ENCODE data around the gene B4GALNT4. TPM values are rescaled to one million over a fixed set of nuclear protein-coding genes. Genes with fewer than 3 reads are reported as not detected.

B4GALNT4 gene
- total and polyA plus RNA-seq, 4 donors = 0.15 to 0.42 (median 0.42) TPM; not detected in 1

DNA sequence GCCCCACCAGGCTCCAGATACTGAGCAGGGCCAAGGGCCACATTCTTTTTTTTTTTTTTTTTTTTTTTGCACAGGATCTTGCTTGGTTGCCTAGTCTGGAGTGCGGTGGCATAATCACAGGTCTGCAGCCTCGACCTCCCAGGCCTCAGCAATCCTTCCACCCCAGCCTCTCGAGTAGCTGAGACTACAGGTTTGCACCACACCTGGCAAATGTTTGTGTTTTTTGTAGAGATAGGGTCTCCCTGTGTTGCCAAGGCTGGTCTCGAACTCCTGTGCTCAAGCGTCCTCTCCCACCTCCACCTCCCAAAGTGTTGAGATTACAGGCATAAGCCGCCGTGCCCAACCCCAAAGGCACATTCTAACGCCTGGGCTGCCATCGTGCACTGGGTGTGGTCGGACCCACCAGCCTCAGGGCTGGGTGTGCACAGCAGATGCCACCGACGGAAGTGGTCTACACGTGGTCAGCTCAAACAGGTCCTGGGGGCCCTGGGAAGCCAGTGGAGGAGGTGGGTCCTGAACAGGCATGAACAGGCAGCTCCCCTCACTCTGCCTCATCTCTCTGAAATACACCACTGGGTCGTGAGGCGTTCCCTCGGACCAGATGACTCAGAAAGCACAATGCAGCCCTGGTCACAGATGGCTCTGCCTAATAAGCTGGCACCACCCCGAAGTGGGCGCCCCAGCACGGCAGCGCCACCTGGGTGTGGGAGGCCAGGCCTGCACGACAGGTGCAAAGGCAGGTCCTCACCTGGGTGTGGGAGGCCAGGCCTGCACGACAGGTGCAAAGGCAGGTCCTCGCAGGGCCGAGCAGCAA lies 5.1 kb upstream of the B4GALNT4 start (continued):
- TF ChIP-seq, protein P1, sequence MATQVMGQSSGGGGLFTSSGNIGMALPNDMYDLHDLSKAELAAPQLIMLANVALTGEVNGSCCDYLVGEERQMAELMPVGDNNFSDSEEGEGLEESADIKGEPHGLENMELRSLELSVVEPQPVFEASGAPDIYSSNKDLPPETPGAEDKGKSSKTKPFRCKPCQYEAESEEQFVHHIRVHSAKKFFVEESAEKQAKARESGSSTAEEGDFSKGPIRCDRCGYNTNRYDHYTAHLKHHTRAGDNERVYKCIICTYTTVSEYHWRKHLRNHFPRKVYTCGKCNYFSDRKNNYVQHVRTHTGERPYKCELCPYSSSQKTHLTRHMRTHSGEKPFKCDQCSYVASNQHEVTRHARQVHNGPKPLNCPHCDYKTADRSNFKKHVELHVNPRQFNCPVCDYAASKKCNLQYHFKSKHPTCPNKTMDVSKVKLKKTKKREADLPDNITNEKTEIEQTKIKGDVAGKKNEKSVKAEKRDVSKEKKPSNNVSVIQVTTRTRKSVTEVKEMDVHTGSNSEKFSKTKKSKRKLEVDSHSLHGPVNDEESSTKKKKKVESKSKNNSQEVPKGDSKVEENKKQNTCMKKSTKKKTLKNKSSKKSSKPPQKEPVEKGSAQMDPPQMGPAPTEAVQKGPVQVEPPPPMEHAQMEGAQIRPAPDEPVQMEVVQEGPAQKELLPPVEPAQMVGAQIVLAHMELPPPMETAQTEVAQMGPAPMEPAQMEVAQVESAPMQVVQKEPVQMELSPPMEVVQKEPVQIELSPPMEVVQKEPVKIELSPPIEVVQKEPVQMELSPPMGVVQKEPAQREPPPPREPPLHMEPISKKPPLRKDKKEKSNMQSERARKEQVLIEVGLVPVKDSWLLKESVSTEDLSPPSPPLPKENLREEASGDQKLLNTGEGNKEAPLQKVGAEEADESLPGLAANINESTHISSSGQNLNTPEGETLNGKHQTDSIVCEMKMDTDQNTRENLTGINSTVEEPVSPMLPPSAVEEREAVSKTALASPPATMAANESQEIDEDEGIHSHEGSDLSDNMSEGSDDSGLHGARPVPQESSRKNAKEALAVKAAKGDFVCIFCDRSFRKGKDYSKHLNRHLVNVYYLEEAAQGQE (IDR thresholded peaks at IDR 0.05) = no peak
- peak in 1 of 2 donors; percentile 64 for TF ChIP-seq RAD21 (IDR thresholded peaks at IDR 0.05)
- no peak for TF ChIP-seq JUND (IDR thresholded peaks at IDR 0.05)
- no peak for TF ChIP-seq YY1 (IDR thresholded peaks at IDR 0.05)
- no peak for TF ChIP-seq GABPA (IDR thresholded peaks at IDR 0.05 in 1 of 2, conservative IDR thresholded peaks at IDR 0.05 in 1 of 2)
- no peak for TF ChIP-seq NR2F2 (IDR thresholded peaks at IDR 0.05)
- TF ChIP-seq EGR1 (IDR thresholded peaks at IDR 0.05; ENCODE audit: low read depth in 2 of 2) = no peak
- no peak for TF ChIP-seq TAF1 (conservative IDR thresholded peaks at IDR 0.05)

DNA sequence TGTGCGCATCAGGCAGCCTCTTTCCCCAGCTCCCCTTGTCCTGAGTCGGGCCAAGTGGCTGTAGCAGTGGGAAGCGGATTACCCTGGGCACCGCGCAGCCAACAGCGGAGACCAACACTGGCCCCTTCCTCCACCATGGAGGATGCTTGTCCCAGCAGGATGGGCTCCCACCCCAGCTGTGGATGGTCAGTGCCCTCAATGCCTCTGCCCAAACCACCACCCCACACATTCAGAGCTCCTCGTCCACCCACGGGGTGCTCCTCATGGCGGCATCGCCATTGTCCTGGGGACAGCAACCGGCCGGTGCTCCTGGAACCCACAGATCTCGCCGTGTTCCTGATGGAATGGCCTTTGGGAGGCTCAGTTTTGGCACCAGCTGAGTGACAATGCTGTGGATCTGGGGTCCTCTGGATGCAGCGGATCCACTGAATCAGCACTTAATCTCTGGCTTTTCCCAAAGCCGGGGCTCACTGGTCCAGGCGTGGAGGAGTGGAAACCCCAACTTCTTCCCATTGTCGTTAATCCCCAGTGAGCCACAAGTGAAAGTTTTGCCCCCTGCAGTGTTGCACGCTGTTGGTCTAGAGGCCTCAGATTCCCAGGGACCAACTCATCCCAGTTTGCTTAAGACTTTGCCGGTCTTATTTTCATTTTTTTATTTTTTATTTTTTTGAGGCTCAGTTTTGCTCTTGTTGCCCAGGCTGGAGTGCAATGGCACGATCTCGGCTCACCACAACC lies 4.1 kb upstream of the B4GALNT4 start:
- H3K27me3 ChIP-seq (ENCODE audit: control insufficient read depth in 4 of 4, insufficient read depth in 4 of 4, low read length in 3 of 4) = peaks cover 3 to 20% (median 10%) of the 10 kb centered on the region in 4 donors

DNA sequence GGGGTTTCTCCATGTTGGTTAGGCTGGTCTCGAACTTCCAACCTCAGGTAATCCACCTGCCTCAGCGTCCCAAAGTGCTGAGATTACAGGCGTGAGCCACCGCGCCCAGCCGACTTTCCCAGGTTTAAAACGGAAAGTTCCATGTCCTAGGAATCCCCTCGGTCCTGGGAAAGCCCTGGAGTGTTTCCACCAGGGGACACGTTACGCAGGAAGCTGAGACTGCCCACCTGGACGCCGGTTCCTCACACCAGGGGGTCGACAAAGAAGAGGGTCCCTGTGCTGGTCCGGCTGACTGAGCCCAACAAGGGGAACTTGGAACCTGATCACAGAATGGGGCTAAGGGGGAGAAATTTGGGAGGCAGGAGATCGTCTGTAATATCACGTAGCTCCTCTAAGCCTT lies 3.5 kb upstream of the B4GALNT4 start:
- no peak for DNase-seq (ENCODE audit: low spot score)
- Histone ChIP-seq H3K27me3 (ENCODE audit: control insufficient read depth in 4 of 4, insufficient read depth in 4 of 4, low read length in 3 of 4) (peaks cover 3 to 20% (median 10%) of the 10 kb centered on the region in 4 donors), H3K27ac (ENCODE audit: low read depth in 1 of 2, low read length in 2 of 2) (no peak overlapping the region), H3K9ac (ENCODE audit: low read depth in 1 of 2, low read length in 2 of 2) (no peak overlapping the region), H3K9me3 (ENCODE audit: control insufficient read depth in 4 of 4, low read length in 3 of 4) (peaks cover 0 to 3% (median 0%) of the 10 kb centered on the region in 4 donors), H3K4me1 (ENCODE audit: control insufficient read depth in 4 of 4, insufficient read depth in 4 of 4, low read length in 3 of 4) (peaks cover 0 to 5% (median 2%) of the 10 kb centered on the region in 4 donors), H3K4me3 (ENCODE audit: low read depth in 1 of 3, low read length in 3 of 3) (no peak overlapping the region), H3K36me3 (ENCODE audit: control insufficient read depth in 4 of 4, insufficient read depth in 3 of 4, low read depth in 1 of 4, low read length in 3 of 4) (no peaks in the 10 kb centered on the region)
- WGBS = 68% methylated on average over 16 of the region's 16 CpGs
- TF ChIP-seq, protein P2, sequence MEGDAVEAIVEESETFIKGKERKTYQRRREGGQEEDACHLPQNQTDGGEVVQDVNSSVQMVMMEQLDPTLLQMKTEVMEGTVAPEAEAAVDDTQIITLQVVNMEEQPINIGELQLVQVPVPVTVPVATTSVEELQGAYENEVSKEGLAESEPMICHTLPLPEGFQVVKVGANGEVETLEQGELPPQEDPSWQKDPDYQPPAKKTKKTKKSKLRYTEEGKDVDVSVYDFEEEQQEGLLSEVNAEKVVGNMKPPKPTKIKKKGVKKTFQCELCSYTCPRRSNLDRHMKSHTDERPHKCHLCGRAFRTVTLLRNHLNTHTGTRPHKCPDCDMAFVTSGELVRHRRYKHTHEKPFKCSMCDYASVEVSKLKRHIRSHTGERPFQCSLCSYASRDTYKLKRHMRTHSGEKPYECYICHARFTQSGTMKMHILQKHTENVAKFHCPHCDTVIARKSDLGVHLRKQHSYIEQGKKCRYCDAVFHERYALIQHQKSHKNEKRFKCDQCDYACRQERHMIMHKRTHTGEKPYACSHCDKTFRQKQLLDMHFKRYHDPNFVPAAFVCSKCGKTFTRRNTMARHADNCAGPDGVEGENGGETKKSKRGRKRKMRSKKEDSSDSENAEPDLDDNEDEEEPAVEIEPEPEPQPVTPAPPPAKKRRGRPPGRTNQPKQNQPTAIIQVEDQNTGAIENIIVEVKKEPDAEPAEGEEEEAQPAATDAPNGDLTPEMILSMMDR (IDR thresholded peaks at IDR 0.05; ENCODE audit: low read depth, low read length, missing input control) = no peak
- TF ChIP-seq, protein P3, sequence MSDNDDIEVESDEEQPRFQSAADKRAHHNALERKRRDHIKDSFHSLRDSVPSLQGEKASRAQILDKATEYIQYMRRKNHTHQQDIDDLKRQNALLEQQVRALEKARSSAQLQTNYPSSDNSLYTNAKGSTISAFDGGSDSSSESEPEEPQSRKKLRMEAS (IDR thresholded peaks at IDR 0.05) = no peak
- TF ChIP-seq, protein P4, sequence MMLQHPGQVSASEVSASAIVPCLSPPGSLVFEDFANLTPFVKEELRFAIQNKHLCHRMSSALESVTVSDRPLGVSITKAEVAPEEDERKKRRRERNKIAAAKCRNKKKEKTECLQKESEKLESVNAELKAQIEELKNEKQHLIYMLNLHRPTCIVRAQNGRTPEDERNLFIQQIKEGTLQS (IDR thresholded peaks at IDR 0.05) = no peak
- TF ChIP-seq YY1 (IDR thresholded peaks at IDR 0.05) = no peak
- no peak for TF ChIP-seq RXRA (IDR thresholded peaks at IDR 0.05)
- TF ChIP-seq EGR1 (IDR thresholded peaks at IDR 0.05; ENCODE audit: low read depth in 2 of 2) = no peak
- TF ChIP-seq HNF4G (IDR thresholded peaks at IDR 0.05) = no peak
- TF ChIP-seq JUND (IDR thresholded peaks at IDR 0.05) = no peak
- no peak for TF ChIP-seq TAF1 (conservative IDR thresholded peaks at IDR 0.05)
- TF ChIP-seq FOXA1 (IDR thresholded peaks at IDR 0.05) = no peak
- TF ChIP-seq HNF4A (conservative IDR thresholded peaks at IDR 0.05) = no peak
- TF ChIP-seq, protein P5, sequence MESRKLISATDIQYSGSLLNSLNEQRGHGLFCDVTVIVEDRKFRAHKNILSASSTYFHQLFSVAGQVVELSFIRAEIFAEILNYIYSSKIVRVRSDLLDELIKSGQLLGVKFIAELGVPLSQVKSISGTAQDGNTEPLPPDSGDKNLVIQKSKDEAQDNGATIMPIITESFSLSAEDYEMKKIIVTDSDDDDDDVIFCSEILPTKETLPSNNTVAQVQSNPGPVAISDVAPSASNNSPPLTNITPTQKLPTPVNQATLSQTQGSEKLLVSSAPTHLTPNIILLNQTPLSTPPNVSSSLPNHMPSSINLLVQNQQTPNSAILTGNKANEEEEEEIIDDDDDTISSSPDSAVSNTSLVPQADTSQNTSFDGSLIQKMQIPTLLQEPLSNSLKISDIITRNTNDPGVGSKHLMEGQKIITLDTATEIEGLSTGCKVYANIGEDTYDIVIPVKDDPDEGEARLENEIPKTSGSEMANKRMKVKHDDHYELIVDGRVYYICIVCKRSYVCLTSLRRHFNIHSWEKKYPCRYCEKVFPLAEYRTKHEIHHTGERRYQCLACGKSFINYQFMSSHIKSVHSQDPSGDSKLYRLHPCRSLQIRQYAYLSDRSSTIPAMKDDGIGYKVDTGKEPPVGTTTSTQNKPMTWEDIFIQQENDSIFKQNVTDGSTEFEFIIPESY (IDR thresholded peaks at IDR 0.05) = no peak
- TF ChIP-seq SP1 (IDR thresholded peaks at IDR 0.05) = no peak
- no peak for TF ChIP-seq NR2F2 (IDR thresholded peaks at IDR 0.05)
- TF ChIP-seq FOXA2 (IDR thresholded peaks at IDR 0.05) = no peak
- no peak for TF ChIP-seq RAD21 (IDR thresholded peaks at IDR 0.05)
- no peak for TF ChIP-seq GABPA (IDR thresholded peaks at IDR 0.05 in 1 of 2, conservative IDR thresholded peaks at IDR 0.05 in 1 of 2)

More for the DNA sequence above, 4.1 kb upstream of the B4GALNT4 start:
- TF ChIP-seq NR2F2 (IDR thresholded peaks at IDR 0.05) (no peak), JUND (IDR thresholded peaks at IDR 0.05) (no peak), RXRA (IDR thresholded peaks at IDR 0.05) (no peak)
- Histone ChIP-seq H3K36me3 (ENCODE audit: control insufficient read depth in 4 of 4, insufficient read depth in 3 of 4, low read depth in 1 of 4, low read length in 3 of 4) (no peaks in the 10 kb centered on the region), H3K9me3 (ENCODE audit: control insufficient read depth in 4 of 4, low read length in 3 of 4) (peaks cover 0 to 6% (median 0%) of the 10 kb centered on the region in 4 donors), H3K27ac (ENCODE audit: low read depth in 1 of 2, low read length in 2 of 2) (no peak overlapping the region), H3K4me3 (ENCODE audit: low read depth in 1 of 3, low read length in 3 of 3) (no peak overlapping the region), H3K9ac (ENCODE audit: low read depth in 1 of 2, low read length in 2 of 2) (no peak overlapping the region), H3K4me1 (ENCODE audit: control insufficient read depth in 4 of 4, insufficient read depth in 4 of 4, low read length in 3 of 4) (peaks cover 0 to 5% (median 2%) of the 10 kb centered on the region in 4 donors)
- no peak for DNase-seq (ENCODE audit: low spot score)
- 85% methylated on average over 22 of the region's 22 CpGs for WGBS
